Nephron (organoid): ENCODE data around the gene GRIA1.

Experiments
- H3K27ac Mint-ChIP-seq, 3 experiments: 2 replicates each; pipeline ENCODE4 v1.8.0; 2020; ENCODE audit warnings: mixed read lengths in 3 of 3, mild to moderate bottlenecking in 2 of 3, moderate library complexity in 1 of 3
- H3K27me3 Mint-ChIP-seq: 2 replicates; pipeline ENCODE4 v1.8.0; 2021; ENCODE audit warnings: low read depth, mild to moderate bottlenecking, moderate library complexity, mixed read lengths
- H3K36me3 Mint-ChIP-seq: 2 replicates; pipeline ENCODE4 v1.8.0; 2020; ENCODE audit warnings: low read depth, mixed read lengths
- H3K4me1 Mint-ChIP-seq: 2 replicates; pipeline ENCODE4 v1.8.0; 2020; ENCODE audit warnings: mixed read lengths
- H3K4me3 Mint-ChIP-seq, 3 experiments: 2 replicates each; pipeline ENCODE4 v1.8.0; 2020; ENCODE audit warnings: mild to moderate bottlenecking in 3 of 3, mixed read lengths in 3 of 3, moderate library complexity in 2 of 3
- H3K9me3 Mint-ChIP-seq: 2 replicates; pipeline ENCODE4 v1.8.0; 2020; ENCODE audit warnings: mixed read lengths
- TF ChIP-seq, protein P1 (sequence below), 3 experiments: fragments of 200-600 bp; sonication (generic); IDR thresholded peaks; one replicate each; pipeline ENCODE4 v1.5.0; 2021; ENCODE audit warnings: antibody characterized with exemption in 3 of 3; ENCODE audit not compliant: unreplicated experiment in 3 of 3

The GRIA1 gene

DNA sequence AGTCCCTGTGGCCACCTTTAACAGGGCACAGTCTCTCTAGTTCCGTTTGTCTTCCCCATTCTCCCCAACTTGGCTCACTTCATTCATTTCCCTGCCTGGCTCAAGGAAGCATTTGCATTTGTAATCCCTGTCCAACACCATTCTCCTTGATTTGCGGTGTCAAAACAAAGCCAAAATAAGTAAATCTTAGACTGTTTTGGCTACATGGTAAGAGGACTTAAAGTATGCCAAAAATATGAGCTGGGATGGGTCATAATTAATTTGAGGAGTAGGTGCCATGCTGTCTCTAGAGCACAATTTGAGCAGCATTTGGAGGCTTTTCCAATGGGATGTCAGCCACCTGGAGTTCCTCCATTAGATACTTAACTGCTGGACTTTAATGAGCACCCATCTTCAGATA is 3.7 kb upstream of the GRIA1 start:
- Mint-ChIP-seq H3K36me3 (no peaks in the 10 kb centered on the region), H3K27ac (no peak overlapping the region), H3K4me3 (no peak overlapping the region), H3K9me3 (no peaks in the 10 kb centered on the region), H3K27me3 (peaks cover 33% of the 10 kb centered on the region), H3K4me1 (peaks cover 20% of the 10 kb centered on the region)
- TF ChIP-seq, protein P1, sequence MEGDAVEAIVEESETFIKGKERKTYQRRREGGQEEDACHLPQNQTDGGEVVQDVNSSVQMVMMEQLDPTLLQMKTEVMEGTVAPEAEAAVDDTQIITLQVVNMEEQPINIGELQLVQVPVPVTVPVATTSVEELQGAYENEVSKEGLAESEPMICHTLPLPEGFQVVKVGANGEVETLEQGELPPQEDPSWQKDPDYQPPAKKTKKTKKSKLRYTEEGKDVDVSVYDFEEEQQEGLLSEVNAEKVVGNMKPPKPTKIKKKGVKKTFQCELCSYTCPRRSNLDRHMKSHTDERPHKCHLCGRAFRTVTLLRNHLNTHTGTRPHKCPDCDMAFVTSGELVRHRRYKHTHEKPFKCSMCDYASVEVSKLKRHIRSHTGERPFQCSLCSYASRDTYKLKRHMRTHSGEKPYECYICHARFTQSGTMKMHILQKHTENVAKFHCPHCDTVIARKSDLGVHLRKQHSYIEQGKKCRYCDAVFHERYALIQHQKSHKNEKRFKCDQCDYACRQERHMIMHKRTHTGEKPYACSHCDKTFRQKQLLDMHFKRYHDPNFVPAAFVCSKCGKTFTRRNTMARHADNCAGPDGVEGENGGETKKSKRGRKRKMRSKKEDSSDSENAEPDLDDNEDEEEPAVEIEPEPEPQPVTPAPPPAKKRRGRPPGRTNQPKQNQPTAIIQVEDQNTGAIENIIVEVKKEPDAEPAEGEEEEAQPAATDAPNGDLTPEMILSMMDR (IDR thresholded peaks at IDR 0.05; ENCODE audit: unreplicated experiment in 3 of 3): no peak

DNA sequence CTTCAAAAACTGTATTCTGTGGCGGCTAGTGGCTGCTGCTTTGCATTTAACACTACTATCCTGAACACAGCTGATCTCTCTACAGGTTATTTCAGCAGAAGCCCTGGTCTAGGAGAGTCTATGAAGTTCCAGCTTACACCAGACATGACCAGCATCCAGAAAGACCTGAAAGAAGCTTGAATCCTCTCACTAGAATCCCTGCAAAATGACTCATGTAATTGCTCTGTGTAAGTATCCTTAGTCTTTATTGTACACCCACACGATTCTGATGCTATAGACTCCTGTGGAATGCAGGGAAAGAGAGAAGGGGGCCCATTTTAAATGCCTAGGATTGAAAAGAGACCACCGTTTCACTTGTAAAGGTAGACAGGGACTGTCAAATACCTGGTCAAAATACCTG is 859 bp upstream of the GRIA1 start:
- peaks cover 51% of the 10 kb centered on the region for H3K27me3 Mint-ChIP-seq
- H3K4me1 Mint-ChIP-seq: peaks cover 21% of the 10 kb centered on the region
- TF ChIP-seq, protein P1 (IDR thresholded peaks at IDR 0.05; ENCODE audit: unreplicated experiment in 3 of 3): no peak
- H3K36me3 Mint-ChIP-seq: no peaks in the 10 kb centered on the region
- no peak overlapping the region for H3K27ac Mint-ChIP-seq
- H3K9me3 Mint-ChIP-seq: no peaks in the 10 kb centered on the region
- H3K4me3 Mint-ChIP-seq: peak overlapping the region; percentile 36 to 85 (median 79)

DNA sequence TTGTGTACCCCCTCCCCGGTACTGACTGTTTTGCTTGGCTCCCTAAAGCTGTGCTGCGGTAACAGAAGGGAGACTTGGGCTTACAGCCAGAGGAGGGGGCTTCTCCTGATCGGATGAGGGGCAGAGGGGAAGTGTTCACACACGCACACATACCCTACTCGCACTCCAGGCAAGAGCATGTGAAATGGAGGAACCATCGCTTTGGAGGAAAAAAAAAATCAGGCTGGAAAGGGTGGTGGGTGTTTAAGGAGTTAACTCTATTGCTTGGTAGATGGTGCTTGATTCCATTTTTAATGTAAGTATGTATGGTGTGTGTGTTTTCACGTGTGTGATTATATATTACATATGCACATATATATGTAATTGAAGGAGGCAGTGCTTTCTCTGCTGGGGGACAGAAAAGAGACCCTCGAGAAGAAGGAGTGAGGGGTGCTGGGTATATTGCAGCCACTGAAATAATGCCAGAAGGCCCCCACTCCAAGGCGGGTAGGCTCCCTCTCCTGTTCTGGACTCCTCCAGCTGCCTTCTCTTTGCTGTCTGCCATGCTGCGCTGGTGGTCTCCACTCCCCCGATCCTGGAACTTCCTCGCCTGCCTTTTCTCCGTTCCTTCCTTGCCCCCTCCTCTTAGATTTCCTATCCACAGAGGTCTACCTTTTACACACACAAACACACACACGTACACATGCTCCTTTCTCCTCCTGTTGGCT is 721 bp downstream of the GRIA1 start:
- TF ChIP-seq, protein P1 (IDR thresholded peaks at IDR 0.05; ENCODE audit: unreplicated experiment in 3 of 3): no peak
- Mint-ChIP-seq H3K9me3 (no peaks in the 10 kb centered on the region), H3K4me3 (peak overlapping the region; percentile 79 to 85 (median 84)), H3K4me1 (peaks cover 21% of the 10 kb centered on the region), H3K27ac (peak overlapping the region in 1 of 3 experiments; percentile 0), H3K36me3 (no peaks in the 10 kb centered on the region), H3K27me3 (peaks cover 46% of the 10 kb centered on the region)

DNA sequence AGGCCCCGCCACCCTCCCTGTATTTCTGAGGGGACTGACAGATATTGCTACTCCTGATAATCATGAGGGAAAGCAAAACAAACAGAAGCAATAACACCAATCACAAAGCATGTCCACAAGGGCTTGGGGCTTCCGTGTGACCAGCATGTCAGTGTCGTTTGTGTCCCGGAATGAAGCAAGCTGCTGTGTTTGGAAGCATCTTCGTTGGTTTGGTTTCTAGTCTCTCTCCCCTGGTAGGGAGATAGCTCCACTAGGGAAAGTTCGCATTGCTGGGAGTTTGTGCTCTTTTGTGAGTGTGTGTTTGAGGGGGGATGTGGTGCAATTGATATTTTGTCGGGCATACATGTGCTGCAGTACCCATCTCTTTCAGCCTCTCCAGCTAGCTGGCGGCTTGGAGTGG is 1.4 kb downstream of the GRIA1 start:
- Mint-ChIP-seq H3K4me3 (peak overlapping the region; percentile 79 to 85 (median 84)), H3K27ac (no peak overlapping the region), H3K36me3 (no peaks in the 10 kb centered on the region), H3K9me3 (no peaks in the 10 kb centered on the region), H3K4me1 (peaks cover 21% of the 10 kb centered on the region), H3K27me3 (peaks cover 46% of the 10 kb centered on the region)
- TF ChIP-seq, protein P1 (IDR thresholded peaks at IDR 0.05; ENCODE audit: unreplicated experiment in 3 of 3): no peak

DNA sequence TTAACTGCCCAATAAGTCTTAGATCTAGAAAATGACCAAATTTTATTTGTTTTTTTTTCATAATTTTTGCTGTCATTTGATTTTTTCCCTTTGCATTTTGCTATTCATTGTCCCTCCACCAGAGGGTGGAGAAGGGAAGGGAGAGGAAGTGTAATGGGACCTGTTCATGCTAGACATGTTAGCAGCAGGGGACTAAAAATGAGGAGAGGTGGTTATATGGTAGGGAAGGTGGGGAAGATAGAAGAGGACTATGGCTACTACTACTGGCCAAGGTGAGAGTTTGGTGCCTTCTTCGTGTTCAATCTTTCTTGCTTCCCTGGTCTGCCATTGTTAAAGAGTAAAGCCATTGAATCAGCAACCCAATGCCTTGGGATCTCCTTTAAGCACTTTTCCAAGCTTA is 6.4 kb downstream of the GRIA1 start:
- TF ChIP-seq, protein P1 (IDR thresholded peaks at IDR 0.05; ENCODE audit: unreplicated experiment in 3 of 3): peak; percentile 53 to 65 (median 59)
- Mint-ChIP-seq H3K27ac (no peak overlapping the region), H3K4me1 (peaks cover under 1% of the 10 kb centered on the region), H3K4me3 (no peak overlapping the region), H3K36me3 (no peaks in the 10 kb centered on the region), H3K27me3 (peaks cover 17% of the 10 kb centered on the region), H3K9me3 (no peaks in the 10 kb centered on the region)

DNA sequence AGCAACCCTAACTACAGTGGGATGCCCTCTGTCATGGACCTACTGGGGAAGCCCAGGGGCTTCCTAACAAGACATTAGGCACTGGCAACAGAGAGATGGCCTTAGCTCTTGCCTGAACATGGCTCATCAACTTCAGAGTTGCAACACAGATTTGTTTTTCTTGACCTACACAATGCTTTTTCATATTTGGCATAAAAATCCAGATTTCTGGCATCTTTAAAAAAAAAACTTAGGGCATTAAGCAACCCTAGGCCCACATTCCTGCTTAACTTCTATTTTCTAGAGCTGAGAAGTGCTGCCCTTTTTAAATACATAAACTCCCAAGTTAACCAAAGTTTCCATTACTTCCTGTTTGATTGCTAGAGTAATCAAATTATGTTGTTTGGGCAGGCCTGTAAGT is 8.0 kb downstream of the GRIA1 start:
- Mint-ChIP-seq H3K27me3 (peaks cover 6% of the 10 kb centered on the region), H3K27ac (no peak overlapping the region), H3K36me3 (no peaks in the 10 kb centered on the region), H3K4me1 (no peaks in the 10 kb centered on the region), H3K4me3 (no peak overlapping the region), H3K9me3 (no peaks in the 10 kb centered on the region)
- TF ChIP-seq, protein P1 (IDR thresholded peaks at IDR 0.05; ENCODE audit: unreplicated experiment in 3 of 3): no peak
